T follicular helper cell (primary cell): ENCODE measurements around the gene ADH1A.
"Not testable (repeated sequence)": the region's sequence is repeated elsewhere in the genome, so short reads cannot be mapped to it uniquely, and the experiment has no call there.

Source experiments
- DNase-seq: peaks from one replicate; pipeline ENCODE4 v3.0.0-alpha.2; 2020; ENCODE audit warnings: low read depth
- total RNA-seq, 2 experiments: gene quantifications; one replicate each; lab custom pipeline; 2026; lab: John Stamatoyannopoulos, UW

Gene ADH1A
- total RNA-seq = 0 reads per million in 2 experiments

DNA sequence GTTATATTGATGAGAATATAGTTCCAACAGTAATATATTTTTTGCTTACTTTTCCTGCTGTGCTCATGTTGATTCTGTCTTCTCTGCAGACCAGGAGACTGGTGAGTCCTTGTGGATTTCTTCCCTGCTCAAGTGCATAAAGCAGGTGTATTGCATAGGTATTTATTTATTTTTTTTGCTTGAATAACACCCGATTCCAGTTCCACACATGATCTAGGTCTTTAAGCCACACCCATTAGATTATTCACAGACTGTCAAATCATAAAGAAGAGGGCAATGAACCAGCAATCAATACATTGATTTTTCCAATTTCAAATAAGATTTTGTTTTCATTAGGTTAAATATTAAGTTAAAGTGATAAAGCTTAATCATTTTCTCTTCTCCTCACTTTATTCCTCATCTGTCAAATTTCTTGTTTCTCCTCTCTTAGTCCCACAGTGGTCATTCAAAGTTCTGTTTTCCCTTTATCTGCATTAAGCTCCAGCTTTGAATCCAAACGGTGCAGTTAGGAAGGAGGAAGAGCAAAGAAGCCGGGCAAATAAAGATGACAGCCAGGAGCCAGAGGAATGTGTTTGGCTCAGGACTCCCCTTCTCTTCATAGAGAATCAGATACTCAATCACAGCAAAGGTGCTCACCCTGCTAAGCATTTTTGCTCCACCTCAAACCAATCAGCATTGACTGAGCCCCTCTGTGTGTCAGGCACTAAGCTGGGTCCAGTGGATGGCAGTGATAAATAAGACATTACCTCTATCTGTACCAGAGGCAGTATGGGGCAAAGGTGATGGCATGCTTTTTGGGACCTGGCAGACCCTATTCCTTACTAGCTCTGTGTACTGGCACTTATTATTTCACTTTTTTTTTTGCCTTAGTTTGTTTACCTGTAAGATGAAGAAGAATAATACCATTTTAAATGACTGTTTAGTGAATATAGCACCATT lies at the start of gene ADH1A:
Gene ADH1A, minus strand, starts transcription at position 138 of the 939 bp plus-strand sequence. Its CDS starts 71 bp downstream, at position 67.
- DNase-seq = no peak

DNA sequence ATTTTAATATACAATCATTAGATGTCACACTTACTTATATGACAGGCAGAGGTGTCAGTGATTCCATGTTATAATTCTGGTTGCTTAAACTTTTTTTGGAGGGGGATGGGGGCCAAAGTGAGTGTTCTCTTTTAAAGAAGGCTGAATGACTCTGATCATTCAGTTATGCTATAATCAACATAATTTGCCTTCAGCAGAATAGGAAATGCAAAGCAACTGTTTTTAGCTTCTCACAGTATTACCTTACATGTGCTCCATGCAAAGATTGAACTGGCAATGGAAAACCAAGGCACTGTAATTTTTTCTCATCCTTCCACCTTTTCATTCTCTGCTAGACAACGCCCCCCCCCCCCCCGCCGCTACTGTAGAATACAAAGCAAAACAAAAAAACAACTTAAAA lies 48.4 kb upstream of the ADH1A start:
- no peak for DNase-seq

DNA sequence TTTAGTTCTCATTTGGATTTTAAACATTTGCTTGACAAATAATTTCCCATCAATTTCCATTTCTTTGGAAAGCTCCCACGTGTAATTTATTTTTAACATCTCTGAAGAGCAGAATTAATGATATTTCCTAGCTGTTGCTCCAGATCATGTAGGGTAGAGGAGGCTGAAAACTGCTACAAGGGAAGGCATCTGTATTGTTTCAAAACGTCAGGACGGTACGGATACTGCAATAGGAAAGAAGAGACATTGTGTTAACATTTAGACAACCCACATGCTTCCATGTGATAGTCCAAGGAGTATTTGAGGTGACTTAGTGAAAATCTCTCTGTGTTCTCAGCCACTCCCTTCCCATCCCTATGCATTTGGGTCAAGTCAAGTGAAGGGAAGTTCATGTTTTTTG lies 45.8 kb upstream of the ADH1A start:
- no peak for DNase-seq

- DNase-seq = no peak
Observed at GRCh38 chr4:99334880-99335279, 44.1 kb upstream of the ADH1A start.

GRCh38 chr4:99330648-99331047 lies 39.9 kb upstream of the ADH1A start:
- DNase-seq = no peak

DNA sequence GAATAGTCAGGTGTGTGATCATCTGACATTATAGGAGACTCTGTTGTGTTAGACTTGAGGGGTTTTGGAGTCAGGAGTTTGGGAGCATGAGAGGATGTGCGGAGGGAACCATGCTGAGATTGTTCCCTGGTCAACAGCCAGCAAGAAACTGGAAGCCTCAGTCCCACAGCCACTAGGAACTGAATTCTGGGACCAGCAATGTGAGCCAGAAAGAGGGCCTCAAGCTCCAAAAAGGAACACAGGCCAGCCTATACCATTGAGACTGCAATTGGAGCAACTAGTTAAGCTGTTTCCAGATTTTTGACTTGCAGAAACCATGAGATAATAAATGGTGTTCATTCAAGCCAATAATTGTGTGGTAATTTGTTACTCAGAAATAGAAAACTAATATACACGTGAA lies 39.1 kb upstream of the ADH1A start:
- DNase-seq = no peak

DNA sequence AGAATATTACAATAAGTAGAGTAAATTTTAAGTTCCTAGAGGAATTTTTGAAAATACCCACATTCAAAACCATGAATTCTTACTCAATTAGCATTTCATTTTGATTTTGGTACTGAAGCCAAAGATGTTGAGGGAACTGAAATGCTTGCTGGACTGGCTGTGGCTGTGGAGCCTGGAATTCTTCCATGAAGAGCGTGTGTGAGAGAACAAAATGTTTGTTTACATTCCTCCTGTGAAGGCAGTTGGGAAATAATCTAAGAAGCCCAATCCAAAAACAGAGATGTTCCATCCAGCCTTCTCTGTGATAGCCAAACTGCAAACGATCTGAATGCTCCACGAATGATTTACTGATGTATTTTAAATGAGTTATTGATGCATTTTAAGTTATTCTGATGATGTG lies 34.2 kb upstream of the ADH1A start:
- no peak for DNase-seq

GRCh38 chr4:99324361-99324760 lies 33.6 kb upstream of the ADH1A start:
- no peak for DNase-seq

DNA sequence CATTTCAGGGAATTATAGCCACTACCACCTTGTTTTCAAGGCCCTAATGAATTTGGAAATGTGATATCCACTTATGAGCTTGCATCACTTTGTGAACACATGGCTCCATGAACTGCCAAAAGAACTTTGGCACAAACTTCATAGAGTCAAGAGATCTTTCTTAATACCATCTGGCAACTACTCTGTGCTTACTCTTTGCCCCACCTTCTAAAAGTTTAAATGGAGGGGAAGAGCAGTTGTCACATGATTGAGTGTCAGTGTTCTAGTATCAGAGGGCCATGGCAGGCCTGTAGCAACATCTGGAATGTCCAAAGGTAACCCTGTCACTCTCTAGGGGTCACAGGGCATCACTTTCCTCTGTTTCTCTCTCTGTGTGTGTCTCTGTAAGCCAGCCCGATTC lies 33.0 kb upstream of the ADH1A start:
- no peak for DNase-seq

GRCh38 chr4:99321241-99322191 lies 30.7 kb upstream of the ADH1A start, which contains the start of gene ADH1B:
Gene ADH1B (minus strand): TSS chr4:99321401. CDS start chr4:99321331, 70 bp downstream.
- no peak for DNase-seq

- not testable (repeated sequence) for DNase-seq
Observed at GRCh38 chr4:99317811-99318210, 27.0 kb upstream of the ADH1A start.

DNA sequence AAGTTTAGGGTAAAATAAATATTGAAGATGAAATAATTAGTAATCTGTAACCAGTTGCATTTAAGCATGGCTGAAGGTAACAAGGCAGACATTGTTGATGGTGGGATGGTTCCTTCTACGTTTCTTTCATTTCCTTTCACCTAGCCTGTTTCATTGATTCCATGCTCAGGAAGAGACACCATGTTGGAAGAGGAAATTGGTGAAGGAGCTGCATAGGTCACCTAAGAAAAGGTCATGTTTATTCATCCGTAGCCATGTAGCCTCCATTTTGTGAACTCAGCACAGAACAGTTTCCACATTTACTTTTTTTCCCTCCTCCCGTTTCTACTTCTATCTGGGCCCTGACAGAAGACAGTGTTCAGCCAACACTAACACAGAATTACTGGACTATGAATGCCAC lies 26.6 kb upstream of the ADH1A start:
- DNase-seq = no peak

DNA sequence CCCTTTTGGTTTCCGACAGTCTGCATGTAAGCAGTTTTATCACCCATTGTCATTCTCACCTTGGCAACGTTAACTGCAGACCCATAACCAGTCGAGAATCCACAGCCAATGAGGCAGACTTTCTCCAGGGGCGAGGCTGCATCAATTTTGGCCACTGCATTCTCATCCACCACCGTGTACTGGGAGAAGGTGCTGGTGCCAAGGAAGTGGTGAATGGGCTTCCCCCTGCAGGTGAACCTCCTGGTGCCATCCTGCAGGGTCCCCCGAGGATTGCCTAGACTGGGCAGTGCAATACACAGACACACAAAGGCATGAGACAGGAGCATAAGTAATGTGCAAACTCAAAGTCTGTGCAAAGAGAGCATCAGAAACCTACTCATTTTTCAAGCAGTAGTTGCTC lies 25.1 kb upstream of the ADH1A start:
- DNase-seq = no peak

GRCh38 chr4:99314211-99314610 lies 23.4 kb upstream of the ADH1A start:
- DNase-seq = no peak

DNA sequence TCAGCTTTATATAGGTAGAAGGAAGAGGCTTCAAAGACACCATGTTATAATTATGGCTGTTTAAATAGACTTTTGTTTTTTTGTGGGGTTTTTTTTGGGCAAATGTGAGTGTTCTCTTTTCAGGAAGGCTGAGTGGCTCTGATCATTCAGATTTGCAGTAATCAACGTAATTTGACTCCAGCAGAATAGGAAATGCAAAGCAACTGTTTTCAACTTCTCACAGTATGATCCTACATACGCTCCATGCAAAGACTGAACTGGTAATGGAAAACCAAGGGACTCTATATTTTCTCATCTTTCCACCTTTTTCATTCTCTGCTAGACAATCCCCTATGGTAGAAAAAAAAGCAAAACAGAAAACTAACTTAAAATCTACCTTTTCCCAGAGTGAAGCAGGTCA lies 19.6 kb upstream of the ADH1A start:
- DNase-seq = no peak

GRCh38 chr4:99305638-99306400 lies 15.0 kb upstream of the ADH1A start:
- no peak for DNase-seq

- DNase-seq = no peak
Observed at GRCh38 chr4:99301376-99302164, 10.8 kb upstream of the ADH1A start.

DNA sequence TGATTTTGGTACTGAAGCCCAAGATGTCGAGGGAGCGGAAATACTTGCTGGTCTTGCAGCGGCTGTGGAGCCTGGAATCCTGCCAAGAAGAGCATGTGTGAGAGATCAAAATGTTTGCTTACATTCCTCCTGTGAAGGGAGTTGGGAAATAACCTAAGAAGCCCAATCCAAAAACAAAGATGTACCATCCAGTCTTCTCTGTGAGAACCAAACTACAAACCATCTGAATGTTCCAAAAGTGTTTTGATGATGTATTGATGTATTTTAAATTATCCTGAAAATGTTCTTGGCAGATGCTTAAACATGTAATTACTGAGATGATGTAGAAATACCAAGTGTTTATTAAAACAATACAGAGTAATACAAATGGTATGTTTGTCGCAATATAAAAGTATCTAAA lies 10.1 kb upstream of the ADH1A start:
- no peak for DNase-seq

GRCh38 chr4:99293357-99293756 lies 2.6 kb upstream of the ADH1A start:
- no peak for DNase-seq

DNA sequence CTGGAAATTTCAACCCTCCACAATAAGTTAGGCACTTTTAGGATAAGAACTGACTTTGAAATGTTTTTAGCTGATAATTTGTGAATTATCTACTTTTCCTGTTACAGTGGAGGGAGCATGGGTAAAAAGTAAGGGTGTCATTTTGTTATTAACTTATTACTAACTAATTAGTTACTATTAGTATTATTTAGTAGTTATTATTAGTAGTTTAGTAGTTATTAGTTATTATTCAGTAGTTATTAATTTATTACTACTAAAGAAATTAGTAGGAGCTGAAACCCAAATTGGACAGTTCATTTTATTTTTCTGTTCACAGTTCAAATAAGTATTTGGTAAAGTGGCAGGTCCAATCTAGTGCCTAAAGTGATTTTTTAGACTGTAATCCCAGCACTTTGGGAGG lies 5.4 kb downstream of the ADH1A start:
- DNase-seq = no peak

- no peak for DNase-seq
Observed at GRCh38 chr4:99282731-99283130, 8.1 kb downstream of the ADH1A start.
